ENCODE results near the gene PRRX1. TPM values are rescaled to one million over a fixed set of nuclear protein-coding genes. Genes with fewer than 3 reads are reported as not detected.

The PRRX1 gene
- total RNA-seq, 1 experiment from 2014 or later: 3.7 TPM

DNA sequence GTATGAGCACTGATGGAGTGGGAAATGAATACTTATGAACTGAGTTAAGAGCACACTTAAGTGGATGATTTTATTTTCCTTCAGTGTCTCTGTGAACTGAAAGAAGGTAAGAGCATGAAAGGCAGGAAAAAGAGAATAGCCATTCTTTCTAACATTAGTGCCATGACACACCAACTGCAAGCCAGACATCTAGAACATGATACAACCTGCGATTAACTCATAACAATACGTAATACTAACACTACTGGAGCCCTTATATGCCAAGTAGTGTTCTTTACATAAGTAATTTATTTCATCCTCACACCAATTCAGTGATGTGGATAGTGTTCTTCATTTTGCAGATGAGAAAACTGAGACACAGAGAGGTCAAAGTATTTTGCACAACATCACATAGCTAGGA lies 56.7 kb downstream of the PRRX1 start:
- no peak for DNase-seq (ENCODE audit: low read depth)

DNA sequence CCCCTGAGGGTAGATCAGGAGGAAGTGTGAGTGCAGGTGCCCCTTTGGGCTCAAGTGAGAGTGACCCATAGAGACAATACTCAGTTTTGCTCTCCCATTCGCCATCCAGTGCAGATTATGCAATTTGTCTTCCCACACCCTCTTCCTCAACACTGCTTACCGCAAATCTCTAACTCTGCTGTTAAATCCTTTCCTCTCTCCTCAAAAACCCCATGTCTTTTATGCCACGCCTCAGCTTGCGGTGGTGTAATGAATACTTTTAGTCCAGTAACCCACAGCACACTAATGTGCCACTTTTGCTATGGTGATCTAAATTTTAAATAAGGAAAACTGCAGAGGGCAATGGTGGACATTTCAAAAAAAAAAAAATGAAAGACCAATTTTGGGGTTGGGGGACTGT lies 57.7 kb downstream of the PRRX1 start:
- no peak for DNase-seq (ENCODE audit: low read depth)

DNA sequence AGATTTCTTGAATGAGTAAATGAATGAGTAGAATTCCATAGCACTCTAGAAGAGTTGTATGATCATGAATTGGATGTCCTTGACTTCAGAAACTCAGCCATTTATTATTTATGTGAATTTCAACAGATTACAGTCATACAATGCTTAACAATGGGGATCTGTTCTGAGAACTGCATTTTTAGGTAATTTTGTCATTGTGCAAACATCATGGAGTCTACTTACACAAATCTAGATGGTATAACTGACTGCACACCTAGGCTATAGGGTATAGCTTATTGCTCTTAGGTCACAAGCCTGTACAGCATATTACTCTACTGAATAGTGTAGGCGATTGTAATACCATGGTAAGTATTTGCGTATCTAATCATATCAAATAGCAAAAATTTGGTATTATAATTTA lies 59.6 kb downstream of the PRRX1 start:
- no peak for DNase-seq (ENCODE audit: low read depth)

DNA sequence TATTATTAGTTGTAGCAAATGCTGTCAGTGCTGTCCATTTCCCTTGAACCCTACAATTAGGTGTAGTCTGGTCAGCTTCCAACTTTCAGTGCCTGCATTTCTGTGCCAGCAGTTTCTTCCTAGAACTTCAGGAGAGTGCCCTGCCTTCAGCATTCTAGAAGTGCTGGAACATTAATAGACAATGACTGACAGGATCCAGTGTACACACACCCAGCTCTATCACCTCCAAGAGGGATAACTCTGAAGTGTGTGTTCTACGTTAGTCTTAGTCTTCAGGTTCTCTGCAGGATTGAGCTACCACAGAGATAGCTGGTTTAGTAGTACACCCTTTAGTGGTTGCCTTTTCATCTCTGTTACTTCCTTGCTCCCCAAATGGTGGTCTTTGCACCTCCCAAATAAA lies 61.4 kb downstream of the PRRX1 start:
- no peak for DNase-seq (ENCODE audit: low read depth)

DNA sequence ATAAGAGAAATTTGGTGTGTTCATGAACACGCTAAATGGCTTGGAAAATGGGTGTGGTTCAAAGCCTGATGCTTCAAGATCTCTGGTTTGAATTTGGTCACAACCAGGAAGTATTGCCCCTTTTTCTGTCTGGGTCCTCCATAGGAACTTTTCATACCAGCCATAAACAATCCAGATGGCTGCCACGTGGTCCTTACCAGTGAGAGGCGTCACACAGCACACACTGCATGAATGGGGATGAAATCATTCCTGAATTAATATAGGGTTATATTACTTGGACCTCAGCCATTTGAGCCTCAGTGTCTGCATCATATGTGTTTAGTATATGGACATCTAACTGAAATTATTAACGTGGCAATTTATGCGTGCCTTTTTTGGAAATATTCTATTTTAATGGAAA lies 64.0 kb downstream of the PRRX1 start:
- no peak for DNase-seq (ENCODE audit: low read depth)

DNA sequence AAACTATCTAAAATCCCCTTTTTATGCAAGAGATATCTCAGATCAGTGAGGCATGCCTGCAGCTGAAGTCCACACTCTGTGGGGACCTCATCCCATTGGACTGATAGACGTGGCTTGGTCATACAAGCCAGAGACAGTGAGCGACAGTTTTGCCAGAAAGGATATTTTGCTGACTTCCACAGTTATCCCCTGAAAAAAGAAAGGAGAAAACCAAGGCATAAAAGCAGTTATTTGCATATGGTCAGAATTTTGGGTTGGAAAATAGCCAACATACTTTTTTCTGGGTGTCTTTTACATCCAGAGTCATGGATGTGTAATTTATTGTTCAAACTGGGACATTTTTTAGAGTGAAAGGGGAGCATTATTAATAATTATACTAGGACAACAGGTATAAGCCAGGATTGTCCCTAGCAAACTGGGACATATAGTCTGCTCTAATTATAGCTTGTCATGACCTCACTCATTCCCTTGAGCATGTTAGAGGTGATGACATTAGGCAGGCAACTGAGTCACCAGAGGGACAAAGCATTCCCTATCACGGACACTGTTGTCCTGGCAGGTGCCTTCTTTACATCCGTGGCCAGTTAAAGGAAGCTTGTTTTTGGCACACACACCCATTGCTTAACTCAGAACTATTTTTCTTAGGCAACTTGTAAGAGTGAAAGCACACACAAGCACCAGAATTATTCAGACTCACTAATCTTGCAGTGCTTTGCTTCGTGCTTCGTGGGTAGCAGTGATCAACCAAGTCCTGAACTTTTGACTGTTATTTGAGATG lies 65.5 kb downstream of the PRRX1 start:
- peak; percentile 20 for DNase-seq (ENCODE audit: low read depth)

DNA sequence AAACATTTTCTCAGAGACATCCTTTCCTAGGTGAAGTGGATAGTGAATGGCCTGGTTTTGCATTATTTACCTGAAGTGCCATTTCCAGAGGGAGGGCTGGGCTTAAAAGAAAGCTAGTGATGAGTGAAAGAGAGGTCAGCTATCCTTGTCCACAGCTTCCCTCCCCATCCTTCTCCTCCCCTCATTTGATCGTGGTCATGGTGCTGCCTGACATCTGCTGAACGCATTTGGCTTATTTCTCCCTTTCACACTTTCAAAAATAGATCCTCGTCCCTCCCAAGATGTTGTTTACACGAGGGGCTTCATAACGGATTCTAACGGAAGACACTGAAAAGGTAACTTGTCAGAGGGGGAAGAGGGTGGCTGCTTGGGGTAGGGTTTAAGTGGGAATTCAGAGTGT lies 66.1 kb downstream of the PRRX1 start:
- no peak for DNase-seq (ENCODE audit: low read depth)

DNA sequence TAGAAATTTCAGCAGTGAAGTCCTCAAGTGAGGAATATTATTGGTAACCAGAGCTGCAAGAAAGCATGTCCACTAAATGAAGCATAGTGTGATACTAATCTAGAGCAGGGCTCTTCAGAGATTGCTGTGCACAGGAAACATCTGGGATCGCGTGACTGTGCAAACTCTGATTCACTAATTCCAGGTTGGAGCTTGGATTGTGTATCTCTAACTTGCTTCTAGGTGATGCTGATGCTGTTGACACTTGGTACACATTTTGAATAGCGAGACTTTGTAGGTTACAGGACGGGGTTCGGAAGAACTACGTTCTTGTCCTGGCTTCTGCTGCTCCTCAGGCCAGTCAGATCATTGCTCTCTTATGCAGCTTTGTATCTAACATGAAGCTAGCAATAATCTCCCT lies 66.5 kb downstream of the PRRX1 start:
- DNase-seq (ENCODE audit: low read depth): no peak

DNA sequence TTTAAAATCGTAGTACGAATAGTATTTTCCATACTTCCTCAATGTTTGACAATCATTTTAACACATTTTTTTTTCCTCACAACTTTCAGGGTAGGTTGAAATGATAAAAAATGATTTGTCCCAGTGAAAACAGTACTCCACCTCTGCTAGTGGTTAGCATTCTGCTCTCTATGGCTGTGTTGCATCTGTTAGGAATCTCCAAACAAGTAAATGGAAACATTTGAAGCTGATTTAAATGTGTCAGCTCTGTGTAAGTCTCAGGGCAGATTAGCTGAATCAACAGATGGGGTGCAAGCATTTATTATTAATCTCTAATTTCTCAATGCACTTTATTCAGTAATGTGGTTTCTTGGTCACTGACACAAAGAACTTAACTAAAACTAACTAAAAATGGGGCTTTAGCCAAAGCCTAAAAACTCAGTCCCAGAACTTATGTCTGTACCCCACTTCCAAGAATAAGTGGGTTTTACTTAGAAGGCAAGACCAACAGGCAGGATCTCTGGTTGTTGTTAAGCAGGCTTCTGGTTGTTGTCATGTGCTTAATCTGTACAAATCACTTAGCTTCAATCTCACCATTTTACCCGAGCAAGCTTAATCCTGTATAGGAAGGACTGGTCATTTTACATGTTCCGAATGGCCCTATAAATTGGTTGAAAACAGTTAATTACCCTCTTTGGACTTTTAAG lies 67.8 kb downstream of the PRRX1 start:
- DNase-seq (ENCODE audit: low read depth): peak; percentile 31

DNA sequence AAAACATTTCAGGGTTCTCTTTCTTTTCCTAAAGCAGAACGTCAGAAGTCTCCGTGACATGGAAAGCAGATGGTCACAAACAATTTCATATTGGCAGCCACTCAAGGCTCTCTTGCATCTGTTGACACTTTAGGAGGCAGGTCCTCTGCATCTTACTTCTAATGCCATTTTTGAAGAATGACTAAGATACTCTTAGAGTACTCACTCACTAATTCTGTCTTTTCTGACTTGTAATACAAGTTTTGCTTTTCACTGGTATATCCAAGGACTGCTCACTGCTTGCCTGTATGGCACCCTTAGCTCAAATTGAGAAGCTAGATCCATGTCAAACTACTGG lies 68.3 kb downstream of the PRRX1 start:
- peak; percentile 90 for DNase-seq (ENCODE audit: low read depth)

DNA sequence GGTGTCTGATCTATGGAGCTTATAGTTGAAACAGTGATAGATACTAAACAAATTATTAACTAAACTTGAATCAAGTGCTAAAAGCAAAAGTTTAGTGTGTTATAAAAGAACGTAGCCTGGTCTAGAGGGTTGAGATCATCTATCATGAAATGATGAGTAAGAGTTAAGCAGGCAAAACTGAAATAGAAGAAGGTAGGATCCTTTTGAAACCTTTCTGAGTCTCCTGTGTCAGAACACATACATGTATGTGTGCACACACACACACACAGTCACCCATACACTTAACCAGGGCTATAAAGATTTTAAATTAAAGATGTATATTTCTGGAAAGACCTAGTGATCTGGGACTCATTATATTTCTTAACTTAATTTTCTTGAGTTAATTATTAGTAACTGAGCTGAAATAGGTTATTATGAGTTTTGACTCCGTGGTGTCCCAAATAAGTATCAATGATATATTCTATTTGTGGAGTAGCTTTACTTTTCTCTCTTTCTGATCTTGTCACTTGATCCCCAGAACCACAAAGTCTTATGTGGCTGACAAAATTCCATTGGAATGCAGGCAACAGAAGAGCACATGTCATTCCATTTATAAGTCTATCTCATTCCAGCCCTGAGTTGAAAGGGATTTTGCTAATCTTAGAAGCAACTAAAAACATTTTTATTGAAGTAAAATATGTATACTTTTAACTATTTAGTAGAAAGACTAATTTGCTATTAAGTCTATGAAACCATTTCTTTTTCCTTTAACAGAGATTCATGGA lies 70.7 kb downstream of the PRRX1 start:
- DNase-seq (ENCODE audit: low read depth): peak; percentile 80

DNA sequence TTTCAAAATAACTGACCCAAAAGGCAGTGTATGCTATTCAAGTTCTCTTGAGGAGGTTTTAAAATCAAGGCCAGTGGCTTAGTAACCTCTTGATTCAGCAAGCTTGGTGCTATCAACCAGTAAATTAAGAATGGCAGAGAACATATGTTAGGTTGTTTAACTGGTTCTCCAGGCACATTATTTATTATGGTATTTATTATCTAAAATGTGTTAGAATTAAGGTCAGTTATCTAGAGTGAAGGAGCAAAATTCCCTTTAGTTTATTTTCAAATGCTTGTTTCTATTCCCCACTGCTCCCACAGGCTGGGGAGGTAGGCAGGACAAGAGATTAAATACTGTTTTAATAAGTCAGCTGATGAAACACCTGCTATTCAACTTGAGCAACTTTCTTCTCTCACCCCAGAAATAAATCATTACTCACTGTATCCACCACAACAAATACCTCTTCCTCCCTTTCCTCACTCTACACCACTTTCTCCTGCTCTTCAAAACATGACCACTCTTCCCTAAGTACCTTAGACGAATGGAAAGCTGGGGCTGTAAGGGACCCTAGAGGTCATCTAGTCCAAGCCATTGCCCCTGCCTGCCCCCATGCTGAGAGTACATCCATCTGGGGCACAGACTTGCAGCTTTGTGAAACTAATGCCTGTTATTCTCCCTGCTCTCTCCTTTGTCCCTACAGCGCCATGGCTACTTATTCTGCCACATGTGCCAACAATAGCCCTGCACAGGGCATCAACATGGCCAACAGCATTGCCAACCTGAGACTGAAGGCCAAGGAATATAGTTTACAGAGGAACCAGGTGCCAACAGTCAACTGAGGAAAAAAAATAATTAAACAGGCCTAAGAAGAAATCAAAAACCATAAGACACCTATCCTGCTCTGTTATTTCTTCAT lies 71.7 kb downstream of the PRRX1 start:
- peak; percentile 74 for DNase-seq (ENCODE audit: low read depth)

DNA sequence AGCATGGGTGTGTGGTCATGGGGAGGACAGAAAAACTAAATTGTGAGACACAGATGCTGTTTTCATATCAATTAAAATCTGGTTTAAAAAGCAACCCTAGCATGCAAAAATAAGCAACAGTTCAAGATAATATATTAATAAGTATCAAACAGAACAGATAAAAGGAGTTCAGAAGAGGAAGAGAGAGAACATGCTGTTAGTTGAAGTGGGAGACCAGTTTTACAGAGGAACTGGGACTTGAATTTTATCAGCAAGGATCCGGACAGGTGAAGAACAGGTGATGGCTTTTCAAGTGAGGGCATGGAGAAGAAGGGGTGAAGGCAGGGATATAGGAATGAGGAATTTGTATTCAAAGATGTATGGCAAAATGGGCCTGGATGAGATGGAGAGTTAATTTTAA lies 75.9 kb downstream of the PRRX1 start:
- no peak for DNase-seq (ENCODE audit: low read depth)

DNA sequence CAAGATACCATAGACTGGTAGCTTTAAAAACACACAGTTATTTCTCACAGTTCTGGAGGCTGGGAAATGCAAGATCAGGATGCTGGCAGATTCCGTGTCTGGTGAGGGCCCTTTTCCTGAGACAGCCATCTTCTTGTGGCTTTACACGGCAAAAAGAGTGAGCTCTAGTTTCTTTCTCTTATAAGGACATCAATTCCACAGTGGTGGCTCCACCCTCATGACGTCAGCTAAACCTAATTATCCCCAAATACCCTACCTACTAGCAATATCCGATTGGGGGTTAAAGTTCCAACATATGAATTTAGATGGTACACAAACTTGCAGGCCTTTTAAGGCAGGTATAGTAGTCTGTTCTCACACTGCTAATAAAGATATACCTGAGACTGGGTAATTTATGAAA lies 77.7 kb downstream of the PRRX1 start:
- DNase-seq (ENCODE audit: low read depth): no peak

DNA sequence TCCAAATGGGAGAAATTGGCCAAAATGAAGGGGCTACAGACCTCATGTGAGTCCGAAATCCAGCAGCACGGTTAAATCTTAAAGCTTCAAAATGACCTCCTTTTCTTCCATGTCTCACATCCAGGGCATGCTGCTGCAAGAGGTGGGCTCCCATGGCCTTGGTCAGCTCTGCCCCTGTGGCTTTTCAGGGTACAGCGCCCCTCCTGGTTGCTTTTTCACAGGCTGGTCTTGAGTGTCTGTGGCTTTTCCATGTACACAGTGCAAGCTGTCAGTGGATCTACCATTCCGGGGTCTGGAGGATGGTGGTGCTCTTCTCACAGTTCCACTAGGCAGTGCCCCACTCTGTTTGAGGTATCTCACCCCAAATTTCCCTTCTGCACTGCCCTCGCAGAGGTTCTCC lies 78.7 kb downstream of the PRRX1 start:
- no peak for DNase-seq (ENCODE audit: low read depth)

DNA sequence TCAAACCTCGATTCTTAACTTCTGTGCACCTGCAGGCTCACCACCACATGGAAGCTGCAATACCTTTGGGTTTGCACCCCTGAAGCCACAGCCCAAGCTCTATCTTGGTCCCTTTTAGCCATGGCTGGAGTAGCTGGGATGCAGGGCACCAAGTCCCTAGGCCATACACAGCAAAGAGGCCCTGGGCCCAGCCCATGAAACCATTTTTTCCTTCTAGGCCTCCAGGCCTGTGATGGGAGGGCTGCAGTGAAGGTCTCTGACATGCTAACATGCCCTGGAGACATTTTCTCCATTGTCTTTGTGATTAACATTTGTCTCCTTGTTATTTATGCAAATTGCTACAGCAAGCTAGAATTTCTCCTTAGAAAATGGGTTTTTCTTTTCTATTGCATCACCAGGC lies 79.2 kb downstream of the PRRX1 start:
- no peak for DNase-seq (ENCODE audit: low read depth)

DNA sequence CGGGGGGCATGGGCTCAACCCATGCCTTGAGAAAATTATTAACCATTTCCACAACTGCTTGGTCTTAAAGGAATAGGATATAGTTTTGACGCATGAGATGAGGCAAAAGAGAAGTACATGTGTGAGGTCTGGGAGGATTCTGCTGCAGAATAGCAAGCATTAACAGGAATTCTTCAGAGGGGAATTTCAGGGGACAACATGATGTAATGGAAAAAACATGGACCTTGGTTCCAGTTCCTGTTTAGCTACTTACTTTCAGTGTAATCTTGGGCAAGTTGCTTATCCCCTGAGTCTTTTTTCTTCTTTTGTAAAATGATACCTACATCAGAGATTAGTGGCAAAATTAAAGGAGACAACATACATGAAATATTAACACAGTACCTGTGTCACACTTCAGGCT lies 85.6 kb downstream of the PRRX1 start:
- DNase-seq (ENCODE audit: low read depth): no peak

DNA sequence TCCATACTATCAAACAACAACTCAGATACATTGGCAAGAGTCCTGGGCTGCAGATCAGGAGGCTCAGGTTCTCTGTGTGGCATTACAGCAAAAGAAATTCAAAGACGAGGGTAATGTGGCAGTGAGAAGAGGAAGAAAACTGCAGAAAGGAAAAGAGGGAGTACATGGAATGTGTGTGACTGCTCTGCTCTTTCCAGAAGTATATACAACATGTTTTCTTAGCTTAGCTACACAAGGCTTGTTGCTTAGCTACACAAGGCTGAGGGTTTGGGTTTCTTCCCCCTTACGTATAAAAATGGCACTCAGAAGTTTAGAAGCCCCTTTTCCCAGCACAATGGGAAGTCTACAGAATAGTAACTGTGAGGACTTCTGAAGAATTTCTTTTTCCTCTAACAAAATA lies 86.0 kb downstream of the PRRX1 start:
- DNase-seq (ENCODE audit: low read depth): no peak

DNA sequence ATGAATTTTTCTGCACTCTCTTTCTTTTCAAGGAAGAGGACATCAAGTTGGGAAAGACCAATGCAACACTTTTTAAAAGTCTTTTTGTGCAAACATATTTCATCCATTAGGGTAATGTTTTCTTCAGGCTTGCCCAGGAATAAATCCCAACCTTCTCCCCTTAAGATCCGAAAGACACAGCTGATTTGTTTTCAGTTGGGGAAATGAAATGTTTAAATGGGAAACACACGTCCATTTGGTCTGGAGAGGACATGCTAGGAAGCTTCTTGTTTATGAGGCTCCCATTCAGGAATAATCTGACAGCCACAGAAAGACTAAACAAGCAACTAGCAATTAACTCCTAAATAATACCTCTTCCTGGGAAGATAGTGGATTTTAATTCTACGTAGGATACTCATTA lies 91.9 kb downstream of the PRRX1 start:
- no peak for DNase-seq (ENCODE audit: low read depth)

DNA sequence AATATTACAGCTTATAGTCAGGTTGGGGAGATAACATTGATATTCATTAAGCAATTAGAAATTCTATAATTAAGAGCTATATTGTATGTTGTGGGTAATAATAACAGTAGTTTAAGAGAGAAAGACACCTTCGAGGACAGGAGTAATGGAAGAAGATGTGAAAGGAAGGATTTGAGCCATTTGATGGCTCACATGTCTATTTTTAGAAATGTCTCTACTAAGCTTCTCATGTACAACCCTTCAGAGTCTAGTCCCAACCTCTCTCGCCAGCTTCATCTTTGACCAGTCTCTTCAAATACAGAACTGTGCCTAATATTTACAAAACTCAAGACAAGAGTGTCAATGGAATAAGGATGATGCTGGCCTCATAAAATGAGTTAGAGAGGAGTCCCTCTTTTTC lies 95.1 kb downstream of the PRRX1 start:
- DNase-seq (ENCODE audit: low read depth): no peak

DNA sequence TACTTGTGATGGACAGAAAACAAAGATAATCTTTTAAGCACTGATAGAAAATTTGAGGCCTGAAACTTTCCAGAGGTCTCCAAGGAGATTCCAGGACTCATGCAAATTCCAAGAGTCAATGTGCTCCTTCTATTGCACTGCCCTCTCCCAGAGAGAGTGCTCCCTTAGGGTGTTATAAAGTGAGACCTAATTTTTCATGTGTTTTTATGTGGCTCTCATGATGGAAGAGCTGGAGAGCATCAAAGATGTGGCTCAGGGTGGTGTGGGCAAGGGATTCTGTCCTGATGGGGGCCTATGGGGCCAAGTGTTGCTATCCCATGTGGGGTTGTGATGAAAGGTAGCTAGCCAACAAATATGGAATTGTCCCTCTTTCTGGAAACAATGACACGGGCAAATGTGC lies 101.3 kb downstream of the PRRX1 start:
- DNase-seq (ENCODE audit: low read depth): no peak

All from LHCN-M2 (cell line).